Hepatocyte (in vitro differentiated cells): ENCODE data around the gene APLP1. TPM values are rescaled to one million over a fixed set of nuclear protein-coding genes. Genes with fewer than 3 reads are reported as not detected.

Experiments used
- DNase-seq: peaks from one replicate; pipeline ENCODE4 v3.0.0-alpha.2; 2016; ENCODE audit warnings: low spot score
- H2AFZ ChIP-seq: fragments of 200-600 bp; sonication (generic); 2 replicates; pipeline ENCODE4 v1.6.0; 2016; ENCODE audit warnings: antibody characterized with exemption, mild to moderate bottlenecking
- H3K27ac ChIP-seq: fragments of 200-600 bp; sonication (generic); 2 replicates; pipeline ENCODE4 v1.5.1; 2016; ENCODE audit warnings: mild to moderate bottlenecking
- H3K27me3 ChIP-seq: fragments of 200-600 bp; sonication (generic); 2 replicates; pipeline ENCODE4 v1.6.1; 2016
- H3K36me3 ChIP-seq: fragments of 200-600 bp; sonication (generic); replicated peaks from 2 replicates; pipeline ENCODE4 v1.5.1; 2016; ENCODE audit warnings: low read depth; ENCODE audit not compliant: insufficient read depth
- H3K4me1 ChIP-seq: fragments of 200-600 bp; sonication (generic); 2 replicates; pipeline ENCODE4 v1.5.1; 2016; ENCODE audit warnings: mild to moderate bottlenecking, moderate library complexity; ENCODE audit not compliant: insufficient read depth
- H3K4me2 ChIP-seq: fragments of 200-600 bp; sonication (generic); 2 replicates; pipeline ENCODE4 v1.6.0; 2016
- H3K4me3 ChIP-seq: fragments of 200-600 bp; sonication (generic); 2 replicates; pipeline ENCODE4 v1.5.1; 2016; ENCODE audit warnings: mild to moderate bottlenecking
- H3K79me2 ChIP-seq: fragments of 200-600 bp; sonication (generic); 2 replicates; pipeline ENCODE4 v1.6.0; 2017; ENCODE audit warnings: mild to moderate bottlenecking
- H3K9me2 ChIP-seq: fragments of 200-600 bp; sonication (generic); replicated peaks from 2 replicates; pipeline ENCODE4 v1.6.0; 2017; ENCODE audit warnings: mild to moderate bottlenecking; ENCODE audit not compliant: insufficient read depth
- H3K9me3 ChIP-seq: fragments of 200-600 bp; sonication (generic); 2 replicates; pipeline ENCODE4 v1.5.1; 2016; ENCODE audit warnings: low read depth, mild to moderate bottlenecking
- H4K20me1 ChIP-seq: fragments of 200-600 bp; sonication (generic); 2 replicates; pipeline ENCODE4 v1.6.0; 2016; ENCODE audit warnings: mild to moderate bottlenecking; ENCODE audit not compliant: insufficient read depth, poor library complexity, severe bottlenecking
- EZH2 ChIP-seq: fragments of 200-600 bp; sonication (generic); IDR thresholded peaks from 2 replicates; pipeline ENCODE4 v1.6.1; 2016; ENCODE audit warnings: antibody characterized with exemption, mild to moderate bottlenecking, borderline replicate concordance
- EZH2phosphoT487 ChIP-seq: fragments of 200-600 bp; sonication (generic); IDR thresholded peaks from one replicate; pipeline ENCODE4 v1.6.1; 2018; ENCODE audit warnings: antibody characterized with exemption, mild to moderate bottlenecking, low read depth, moderate library complexity; ENCODE audit not compliant: unreplicated experiment, severe bottlenecking
- WGBS: methylation state at CpG from one replicate; pipeline ENCODE4 v1.1.6; 2016; ENCODE audit warnings: low lambda C conversion rate; ENCODE audit errors: missing lambda C conversion rate; 5-methylcytosine and 5-hydroxymethylcytosine counted together
- polyA plus RNA-seq: library from polyadenylated mRNA; unstranded; fragments of >200 nt; fragmentation: Nextera tagmentation; extraction: Ambion mirVana; gene quantifications from 2 replicates; pipeline ENCODE4 v1.2.1, GENCODE V29; 2016
- total RNA-seq: library from RNA; depleted of rRNA; stranded (reverse); fragments of >200 nt; gene quantifications from 2 replicates; pipeline ENCODE4 v1.2.3, GENCODE V29; 2014
- TF ChIP-seq, protein P1 (sequence below): fragments of 200-600 bp; sonication (generic); IDR thresholded peaks from 2 replicates; pipeline ENCODE4 v1.5.1; 2016; ENCODE audit warnings: antibody characterized with exemption, mild to moderate bottlenecking; ENCODE audit not compliant: poor library complexity

Gene APLP1
- total and polyA plus RNA-seq, 2 experiments from 2014 or later, result 29.0 to 115 TPM

DNA sequence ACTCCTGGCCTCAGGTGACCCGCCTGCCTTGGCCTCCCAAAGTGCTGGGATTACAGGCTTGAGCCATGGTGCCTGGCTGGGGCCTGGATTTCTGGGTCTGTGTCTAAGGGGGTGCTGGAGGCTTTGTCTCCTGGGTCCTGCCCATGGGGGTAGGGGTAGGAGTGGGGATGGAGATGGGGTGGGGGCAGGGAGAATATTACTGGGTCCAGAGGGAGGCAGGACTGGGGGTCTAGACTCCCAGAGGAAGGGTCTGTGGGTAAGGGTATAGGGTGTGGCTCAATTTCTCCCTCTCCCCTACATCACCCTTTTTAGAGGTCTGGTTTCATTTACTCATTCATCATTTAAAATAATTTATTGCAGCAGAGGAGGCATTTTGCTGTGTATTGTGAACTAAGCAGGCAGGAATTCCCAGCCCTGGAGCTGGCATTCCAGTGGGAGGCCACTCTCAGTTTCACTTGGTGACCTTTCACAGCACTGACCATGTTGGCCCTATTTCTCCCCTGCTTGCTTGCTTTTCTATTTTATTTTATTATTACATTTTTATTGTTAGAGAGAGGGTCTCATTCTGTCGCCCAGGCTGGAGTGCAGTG, 32.8 kb downstream of the APLP1 start:
- no peaks in the 10 kb centered on the region for H3K36me3 ChIP-seq
- H3K4me3 ChIP-seq, result no peak overlapping the region
- H4K20me1 ChIP-seq, result no peaks in the 10 kb centered on the region
- 57% methylated on average over 2 of the region's 2 CpGs for WGBS
- no peaks in the 10 kb centered on the region for H3K27me3 ChIP-seq
- peaks cover 6% of the 10 kb centered on the region for H3K4me1 ChIP-seq
- TF ChIP-seq, protein P1, sequence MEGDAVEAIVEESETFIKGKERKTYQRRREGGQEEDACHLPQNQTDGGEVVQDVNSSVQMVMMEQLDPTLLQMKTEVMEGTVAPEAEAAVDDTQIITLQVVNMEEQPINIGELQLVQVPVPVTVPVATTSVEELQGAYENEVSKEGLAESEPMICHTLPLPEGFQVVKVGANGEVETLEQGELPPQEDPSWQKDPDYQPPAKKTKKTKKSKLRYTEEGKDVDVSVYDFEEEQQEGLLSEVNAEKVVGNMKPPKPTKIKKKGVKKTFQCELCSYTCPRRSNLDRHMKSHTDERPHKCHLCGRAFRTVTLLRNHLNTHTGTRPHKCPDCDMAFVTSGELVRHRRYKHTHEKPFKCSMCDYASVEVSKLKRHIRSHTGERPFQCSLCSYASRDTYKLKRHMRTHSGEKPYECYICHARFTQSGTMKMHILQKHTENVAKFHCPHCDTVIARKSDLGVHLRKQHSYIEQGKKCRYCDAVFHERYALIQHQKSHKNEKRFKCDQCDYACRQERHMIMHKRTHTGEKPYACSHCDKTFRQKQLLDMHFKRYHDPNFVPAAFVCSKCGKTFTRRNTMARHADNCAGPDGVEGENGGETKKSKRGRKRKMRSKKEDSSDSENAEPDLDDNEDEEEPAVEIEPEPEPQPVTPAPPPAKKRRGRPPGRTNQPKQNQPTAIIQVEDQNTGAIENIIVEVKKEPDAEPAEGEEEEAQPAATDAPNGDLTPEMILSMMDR, result no peak
- TF ChIP-seq EZH2 (no peak), EZH2phosphoT487 (no peak)
- peak; percentile 43 for DNase-seq
- peak overlapping the region; percentile 96 for H2AFZ ChIP-seq
- H3K4me2 ChIP-seq, result peak overlapping the region; percentile 98
- H3K27ac ChIP-seq, result peak overlapping the region; percentile 92
- H3K79me2 ChIP-seq, result peaks cover 15% of the 10 kb centered on the region
- H3K9me2 ChIP-seq, result no peaks in the 10 kb centered on the region
- no peaks in the 10 kb centered on the region for H3K9me3 ChIP-seq

- H2AFZ ChIP-seq, result peak within 1 kb of the TSS; percentile 68
- no peaks in the 10 kb centered on the region for H3K9me2 ChIP-seq
- peaks cover 6% of the 10 kb centered on the region for H3K4me1 ChIP-seq
- H3K27me3 ChIP-seq, result no peaks in the 10 kb centered on the region
- 71% methylated on average over 6 of the region's 6 CpGs for WGBS
- H3K4me3 ChIP-seq, result no peak within 1 kb of the TSS
- TF ChIP-seq EZH2phosphoT487 (no peak), EZH2 (no peak)
- TF ChIP-seq, protein P1, result no peak
- H4K20me1 ChIP-seq, result no peaks in the 10 kb centered on the region
- H3K27ac ChIP-seq, result peak within 1 kb of the TSS; percentile 92
- no peaks in the 10 kb centered on the region for H3K36me3 ChIP-seq
- DNase-seq, result no peak
- H3K79me2 ChIP-seq, result peaks cover 15% of the 10 kb centered on the region
- no peaks in the 10 kb centered on the region for H3K9me3 ChIP-seq
- H3K4me2 ChIP-seq, result peak within 1 kb of the TSS; percentile 98
Observed at GRCh38 chr19:35901854-35902661, 33.7 kb downstream of the APLP1 start, which contains the start of gene HCST. TSS of gene HCST (plus strand) at chr19:35902529. CDS start at chr19:35902594, 65 bp downstream.

DNA sequence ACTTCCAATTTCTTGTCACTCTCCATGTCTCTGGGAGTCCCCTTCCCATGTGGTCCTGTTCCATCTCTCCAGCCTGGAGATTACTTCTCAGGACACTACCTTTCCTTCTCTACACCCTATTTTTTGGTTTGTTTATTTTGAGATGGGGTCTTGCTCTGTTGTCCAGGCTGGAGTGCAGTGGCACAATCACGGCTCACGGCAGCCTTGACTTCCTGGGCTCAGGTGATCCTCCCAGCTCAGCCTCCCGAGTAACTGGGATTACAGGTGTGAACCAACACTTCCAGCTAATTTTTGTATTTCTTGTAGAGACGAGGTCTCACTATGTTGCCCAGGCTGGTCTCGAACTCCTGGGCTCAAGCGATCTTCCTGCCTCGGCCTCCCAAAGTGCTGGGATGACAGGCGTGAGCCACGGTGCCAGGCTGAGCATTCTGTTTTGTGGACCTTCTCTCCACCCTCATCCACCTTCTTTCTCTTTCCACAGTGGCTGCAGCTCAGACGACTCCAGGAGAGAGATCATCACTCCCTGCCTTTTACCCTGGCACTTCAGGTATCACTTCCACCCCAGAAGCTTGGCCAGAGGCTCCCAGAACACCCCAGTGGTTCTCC, 34.6 kb downstream of the APLP1 start:
- Histone ChIP-seq H3K4me3 (no peak overlapping the region), H3K4me1 (peaks cover 6% of the 10 kb centered on the region)
- 85% methylated on average over 10 of the region's 10 CpGs for WGBS

More for the DNA sequence above, 34.6 kb downstream of the APLP1 start:
- H2AFZ ChIP-seq, result peak overlapping the region; percentile 68
- DNase-seq, result no peak
- TF ChIP-seq, protein P1, result no peak
- H3K36me3 ChIP-seq, result no peaks in the 10 kb centered on the region
- no peaks in the 10 kb centered on the region for H4K20me1 ChIP-seq
- H3K27ac ChIP-seq, result peak overlapping the region; percentile 45
- H3K79me2 ChIP-seq, result peaks cover 9% of the 10 kb centered on the region
- H3K4me2 ChIP-seq, result peak overlapping the region; percentile 84
- no peaks in the 10 kb centered on the region for H3K9me3 ChIP-seq
- H3K27me3 ChIP-seq, result no peaks in the 10 kb centered on the region
- no peaks in the 10 kb centered on the region for H3K9me2 ChIP-seq
